Right ventricle myocardium superior (tissue), 1 donor: ENCODE measurements around the gene NEO1. TPM values are rescaled to one million over a fixed set of nuclear protein-coding genes. Genes with fewer than 3 reads are reported as not detected.

Experiments
- ATAC-seq: fragments of 200-7000 bp; cut with Tn5 transposase; one replicate; pipeline ENCODE4 v1.9.1; 2020; ENCODE audit warnings: mild to moderate bottlenecking; ENCODE audit not compliant: poor library complexity
- DNase-seq: peaks from one replicate; pipeline ENCODE4 v3.0.0-alpha.2; 2020
- intact Hi-C: fragments of 100-400 bp; cut with DNase I; formaldehyde crosslinking; loops from one replicate; pipeline ENCODE4 v1.11.2; 2022
- total RNA-seq: library from RNA; stranded (reverse); fragmentation: NEBNext Ultra II Directional; extraction: Animal tissue kit (Norgen Biotek cat#: 25700); gene quantifications from one replicate; pipeline ENCODE4 v1.2.1, GENCODE V29; 2021
- donor health status: DM: no; HTN: yes; CAD: no; lungs with severe emphysema.

NEO1 gene
- total RNA-seq, 1 donor from 2014 or later: 11.1 TPM

DNA sequence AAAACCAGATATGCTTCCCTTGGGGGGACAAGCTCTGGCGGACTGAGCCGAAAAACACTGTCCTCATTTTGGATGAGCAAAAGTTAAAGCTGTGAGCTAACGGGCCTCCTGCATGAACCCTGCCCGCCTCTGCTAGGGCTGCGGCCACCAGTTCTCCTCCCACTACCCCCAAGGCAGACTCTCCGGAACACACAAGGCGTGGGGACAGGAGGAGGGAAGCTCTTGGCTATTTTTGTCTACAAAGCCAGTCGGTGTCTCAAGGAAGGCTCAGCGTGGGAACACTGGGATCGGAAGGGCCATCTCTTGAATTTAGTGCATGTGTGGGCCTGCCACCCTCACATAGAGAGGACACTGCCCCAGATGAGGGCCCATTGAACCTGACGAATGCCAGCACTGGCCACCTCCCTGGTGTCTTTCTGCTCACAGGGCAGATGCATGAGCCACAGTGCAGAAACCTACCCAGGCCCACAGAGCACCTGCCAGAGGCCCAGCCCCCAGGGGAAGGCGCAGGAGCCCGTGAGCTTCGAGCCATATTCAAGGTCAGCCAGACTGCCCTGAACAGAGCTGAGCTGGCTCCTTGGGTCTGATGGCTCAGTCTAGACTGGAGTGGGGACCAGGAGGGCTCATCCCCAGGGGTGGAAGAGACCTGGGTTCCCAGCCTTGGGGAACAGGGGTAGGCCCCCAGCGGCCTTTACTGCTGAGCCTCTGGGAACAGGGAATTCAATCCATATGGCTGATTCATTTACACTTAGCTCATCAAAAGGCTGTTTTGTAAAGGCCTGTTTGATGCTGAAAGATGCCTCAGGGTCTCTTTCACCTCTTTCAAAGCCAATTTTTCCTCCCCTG, 278.2 kb downstream of the NEO1 start:
- intact Hi-C loops: no loop called here
- DNase-seq (no peak), ATAC-seq (no peak)

DNA sequence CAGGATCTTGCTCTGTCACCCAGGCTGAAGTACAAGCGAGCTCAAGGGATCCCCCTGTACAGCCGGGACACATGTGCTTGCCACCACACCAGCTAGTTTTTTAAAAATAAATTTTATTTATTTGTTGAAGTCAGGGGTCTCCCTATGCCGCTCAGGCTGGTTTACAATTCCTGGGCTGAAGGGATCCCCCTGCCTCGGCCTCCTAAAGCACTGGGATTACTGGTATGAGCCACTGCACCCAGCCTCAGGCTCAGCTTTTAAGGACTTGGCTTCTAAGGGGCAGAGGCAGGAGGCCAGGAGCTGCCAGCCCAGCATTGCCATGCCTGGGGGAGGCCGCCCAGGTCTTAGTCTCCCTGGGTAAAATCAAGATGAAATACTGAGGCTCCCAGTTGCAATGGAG, 279.2 kb downstream of the NEO1 start:
- intact Hi-C loops: no loop called here
- ATAC-seq (no peak), DNase-seq (no peak)

DNA sequence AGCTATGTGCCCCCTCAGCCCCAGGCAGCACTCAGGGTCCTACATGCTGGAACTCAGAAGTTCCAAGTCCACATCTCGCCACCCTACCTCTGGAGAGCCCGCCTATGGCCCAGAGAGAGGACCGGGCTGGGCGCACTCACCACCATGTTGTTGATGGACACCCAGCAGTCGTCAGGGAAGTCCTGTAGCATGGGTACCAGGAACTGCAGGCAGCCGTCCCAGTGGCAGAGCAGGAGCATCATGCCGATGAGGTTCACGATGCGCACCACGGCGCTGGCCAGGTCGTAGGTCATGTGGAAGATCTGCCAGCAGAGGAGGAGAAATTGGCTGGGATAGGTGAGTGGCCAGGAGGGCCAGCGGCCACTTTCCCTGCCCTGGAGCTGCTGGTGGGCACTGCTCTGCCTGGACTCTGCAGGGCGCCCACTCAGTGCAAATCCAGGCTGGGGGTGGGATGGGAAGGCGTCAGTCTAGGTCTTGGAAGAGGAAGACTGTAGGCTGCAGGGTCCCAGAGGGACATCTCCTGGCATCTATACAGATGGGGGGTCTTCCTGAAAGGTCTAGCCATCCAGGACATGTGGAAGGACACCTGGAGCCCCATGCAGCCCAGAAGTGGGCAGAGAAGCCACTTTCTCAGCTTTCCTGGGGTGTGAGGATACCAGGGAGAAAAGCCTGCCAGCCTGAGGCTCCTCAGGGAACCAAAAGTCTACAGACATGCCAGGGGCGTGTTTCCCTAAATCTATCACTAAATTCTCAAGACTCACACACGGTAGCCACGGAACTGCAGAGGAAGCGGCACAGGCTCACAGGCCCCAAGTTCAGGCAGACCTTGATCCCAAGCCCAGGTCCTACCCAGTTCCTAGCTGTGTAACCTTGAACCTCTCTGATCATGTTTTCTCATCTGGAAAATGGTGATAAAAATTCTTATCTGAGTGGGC, 280.0 kb downstream of the NEO1 start:
- ATAC-seq (no peak), DNase-seq (no peak)
- intact Hi-C loops: no loop called here

DNA sequence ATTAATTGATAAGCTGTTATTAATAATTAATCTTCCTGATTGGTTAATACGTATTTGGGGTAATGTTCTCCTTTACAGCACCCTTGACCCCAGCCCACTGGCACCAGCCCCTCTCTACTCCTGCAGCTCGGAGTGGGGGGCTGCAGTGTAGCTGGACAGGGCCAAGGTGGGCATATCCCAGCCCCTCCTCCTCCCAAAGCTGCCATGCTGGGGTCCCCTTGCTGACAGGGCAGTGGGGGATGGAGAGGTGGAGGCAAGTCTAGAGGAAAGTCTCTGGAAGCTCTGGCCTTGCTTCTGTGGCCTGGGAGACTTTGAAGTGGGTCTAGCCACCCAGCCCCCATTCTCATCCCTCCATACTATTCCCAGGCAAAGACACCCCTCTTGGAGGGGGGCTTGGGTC, 280.7 kb downstream of the NEO1 start:
- ATAC-seq: no peak
- DNase-seq: no peak
- intact Hi-C loops: no loop called here

DNA sequence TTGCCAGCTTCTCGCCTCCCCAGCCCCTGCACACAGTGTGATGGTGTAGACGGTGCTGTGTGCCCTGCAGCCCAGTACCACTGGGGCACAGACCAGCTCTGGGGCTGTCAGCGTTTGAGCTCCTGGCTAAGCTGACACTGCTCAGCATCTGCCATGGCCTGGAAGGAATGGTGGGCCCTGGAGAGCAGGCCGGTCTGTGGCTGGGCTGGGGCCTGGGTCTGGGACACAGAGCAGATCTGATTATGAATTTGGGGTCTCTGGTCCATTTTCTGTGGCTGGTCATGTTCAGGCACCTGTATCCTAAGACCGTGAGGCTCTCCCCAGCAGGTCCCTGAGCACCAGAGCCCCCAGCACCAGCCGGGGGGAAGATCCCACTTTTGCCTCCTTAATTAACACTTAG, 281.8 kb downstream of the NEO1 start:
- intact Hi-C loops: no loop called here
- DNase-seq: no peak
- ATAC-seq: no peak

DNA sequence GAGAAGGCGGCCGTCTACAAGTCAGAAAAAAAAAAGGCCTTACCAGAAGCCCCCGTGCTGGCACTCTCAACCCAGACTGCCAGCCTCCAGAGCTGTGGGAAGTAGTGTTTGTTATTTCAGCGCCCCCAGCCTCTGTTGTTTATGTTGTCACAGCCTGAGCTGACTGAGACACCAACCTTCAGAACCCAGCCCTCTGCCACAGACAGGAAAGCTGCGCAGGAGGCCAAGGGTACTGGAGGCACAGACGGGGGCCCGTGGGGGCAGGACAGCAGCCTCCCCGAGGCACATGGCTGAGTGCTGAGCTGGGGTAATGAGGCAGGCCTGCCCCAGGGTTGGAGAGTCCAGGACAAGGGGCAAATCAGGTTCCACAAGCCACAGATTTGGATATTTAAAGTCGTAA, 282.8 kb downstream of the NEO1 start:
- intact Hi-C loops: no loop called here
- ATAC-seq: no peak
- DNase-seq: no peak

DNA sequence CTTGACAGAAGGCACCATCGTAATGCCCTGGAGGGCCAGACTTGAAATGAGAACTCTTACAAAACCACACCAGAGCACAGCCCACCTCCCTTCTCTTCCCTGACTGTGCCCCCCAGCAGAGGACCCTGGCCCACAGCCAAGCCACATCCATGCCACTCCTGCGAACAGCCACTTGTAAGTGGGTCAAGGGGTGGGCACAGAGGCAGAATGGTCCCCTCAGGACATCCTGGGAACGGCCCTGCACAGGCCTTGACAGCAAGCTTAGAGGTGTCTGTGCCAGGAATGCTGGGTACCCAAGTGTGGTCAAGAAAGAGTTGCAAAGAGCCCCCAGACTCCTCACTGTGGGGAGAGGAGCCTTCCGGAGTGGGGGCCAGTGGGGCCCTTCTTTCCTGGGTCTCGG, 283.2 kb downstream of the NEO1 start:
- intact Hi-C loops: no loop called here
- DNase-seq: no peak
- ATAC-seq: no peak

DNA sequence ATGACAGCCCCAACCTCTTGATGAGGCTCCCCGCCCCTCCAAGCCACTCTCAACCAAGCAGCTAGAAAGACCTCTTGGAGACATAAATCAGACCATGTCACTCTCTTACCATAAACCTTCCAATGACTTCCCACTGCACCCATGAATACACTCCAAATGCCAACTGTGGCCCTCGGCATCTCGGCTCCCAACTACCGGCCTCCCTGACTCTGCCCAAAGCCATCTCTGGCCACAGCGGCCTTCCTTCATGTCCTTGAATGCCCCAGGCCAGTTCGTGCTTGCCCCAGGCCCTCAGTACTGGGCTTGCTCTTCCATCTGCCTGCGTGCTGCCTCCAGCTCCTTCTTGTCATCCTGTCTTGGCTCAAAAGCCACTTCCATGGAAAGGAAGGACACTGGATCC, 284.5 kb downstream of the NEO1 start:
- DNase-seq: no peak

DNA sequence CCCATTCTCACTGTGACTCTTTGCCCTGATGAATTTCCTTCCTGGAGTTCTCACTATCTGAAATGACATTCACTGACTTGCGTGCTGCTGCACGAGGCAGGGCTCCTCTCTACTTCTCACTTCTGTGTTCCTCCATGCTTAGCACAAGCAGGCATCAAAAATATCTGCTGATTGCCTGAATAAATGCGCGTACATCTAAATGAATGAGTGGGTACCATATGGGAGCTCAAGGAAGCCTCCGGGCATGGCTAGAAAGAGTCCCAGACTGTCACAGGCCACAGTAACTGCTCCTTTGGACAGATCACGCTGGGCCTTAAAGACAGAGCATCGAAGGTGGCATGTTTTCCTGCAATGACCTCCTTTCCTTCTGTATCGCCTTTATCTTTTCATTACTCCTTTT, 284.9 kb downstream of the NEO1 start:
- ATAC-seq (no peak), DNase-seq (no peak)
- intact Hi-C loops: no loop called here

More for the DNA sequence above, 284.5 kb downstream of the NEO1 start:
- intact Hi-C loops: no loop called here
- ATAC-seq: no peak

DNA sequence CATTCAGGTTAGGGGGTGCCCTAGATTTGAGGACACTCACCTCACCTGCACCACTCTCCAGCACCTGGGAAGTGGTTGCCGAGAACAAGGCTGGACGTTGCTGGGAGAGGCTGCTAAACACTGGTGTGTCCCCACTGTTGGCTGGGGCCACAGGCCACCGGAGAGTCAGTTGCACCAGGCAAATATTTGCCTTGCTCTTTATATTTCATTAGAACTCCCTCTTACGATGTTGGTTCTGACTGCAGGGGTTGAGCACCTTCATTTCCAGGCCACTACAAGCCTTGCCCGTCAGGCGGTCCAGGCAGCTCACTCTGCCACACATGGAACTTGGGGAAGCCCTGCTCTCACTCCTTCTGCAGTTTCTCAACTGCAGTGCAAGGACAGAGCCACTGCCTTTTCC, 285.8 kb downstream of the NEO1 start:
- no peak for ATAC-seq
- DNase-seq: no peak
- intact Hi-C loops: no loop called here

DNA sequence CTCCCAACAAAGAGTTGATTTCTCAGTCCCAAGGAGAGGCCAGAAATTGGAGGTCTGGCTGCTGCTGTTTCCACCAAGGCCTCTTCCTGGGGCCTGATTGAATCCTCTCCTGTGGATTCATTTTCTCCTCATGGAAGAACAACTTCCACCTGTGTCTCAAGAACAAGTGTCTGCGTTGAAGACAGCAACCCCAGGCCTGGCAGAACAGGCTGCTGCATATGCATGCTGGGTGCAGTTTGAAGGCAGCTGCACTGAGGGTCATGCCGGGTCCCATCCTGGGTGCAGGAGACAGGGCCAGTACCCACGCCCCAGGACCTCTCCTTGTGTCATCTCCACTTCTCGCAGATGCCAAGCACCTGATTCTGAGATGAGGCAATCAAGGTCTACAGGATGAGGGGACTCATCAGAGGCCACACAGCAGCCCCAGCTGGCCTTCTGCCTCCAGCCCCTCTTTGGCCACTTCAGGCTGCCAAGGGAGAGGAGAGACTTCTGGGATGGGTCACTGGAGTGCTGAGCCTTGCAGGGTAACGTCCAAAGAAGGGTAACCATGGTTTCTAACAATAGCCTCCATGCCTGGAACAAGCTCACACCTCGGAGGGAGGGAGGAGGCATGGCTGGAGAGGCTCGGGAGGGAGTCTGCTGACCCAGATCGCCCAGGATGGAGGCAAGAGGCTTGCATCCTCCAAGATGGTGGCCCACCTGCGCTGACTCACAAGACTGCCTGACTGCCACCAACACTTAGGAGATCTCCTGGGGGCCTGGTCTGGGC, 286.5 kb downstream of the NEO1 start:
- DNase-seq: peak; percentile 21
- intact Hi-C loops: no loop called here
- ATAC-seq: no peak

DNA sequence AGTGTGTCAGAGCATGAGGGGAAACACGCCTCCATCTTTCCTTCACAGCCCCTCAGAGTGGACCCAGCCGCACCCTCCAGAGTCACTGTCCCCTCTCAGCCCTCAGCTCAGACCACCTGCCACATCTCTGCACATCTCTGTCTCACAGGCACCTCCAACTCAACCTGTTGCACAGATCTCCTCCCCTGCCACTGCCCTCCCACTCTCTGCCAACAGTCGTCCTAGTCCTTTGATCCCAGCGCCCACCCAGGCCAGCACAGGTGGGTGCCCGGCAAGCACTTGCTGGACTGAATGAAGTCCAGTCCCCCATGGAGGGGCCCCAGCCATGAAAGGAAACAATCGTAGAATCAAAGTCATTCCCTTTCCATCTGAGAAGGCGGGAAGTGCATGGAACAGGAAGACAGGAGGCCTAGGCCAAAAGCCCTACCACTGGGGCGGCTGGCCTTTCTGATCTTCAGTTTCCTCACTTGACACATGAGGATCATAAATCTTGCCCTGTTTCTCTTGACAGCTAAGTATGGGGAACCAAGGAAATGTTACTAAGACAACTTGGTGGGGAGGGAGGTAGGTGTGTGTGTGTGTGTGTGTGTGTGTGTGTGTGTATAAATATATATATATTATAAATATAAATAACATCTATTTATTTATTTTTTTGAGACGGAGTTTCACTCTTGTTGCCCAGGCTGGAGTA, 288.4 kb downstream of the NEO1 start:
- intact Hi-C loops: no loop called here
- no peak for ATAC-seq
- DNase-seq: no peak

DNA sequence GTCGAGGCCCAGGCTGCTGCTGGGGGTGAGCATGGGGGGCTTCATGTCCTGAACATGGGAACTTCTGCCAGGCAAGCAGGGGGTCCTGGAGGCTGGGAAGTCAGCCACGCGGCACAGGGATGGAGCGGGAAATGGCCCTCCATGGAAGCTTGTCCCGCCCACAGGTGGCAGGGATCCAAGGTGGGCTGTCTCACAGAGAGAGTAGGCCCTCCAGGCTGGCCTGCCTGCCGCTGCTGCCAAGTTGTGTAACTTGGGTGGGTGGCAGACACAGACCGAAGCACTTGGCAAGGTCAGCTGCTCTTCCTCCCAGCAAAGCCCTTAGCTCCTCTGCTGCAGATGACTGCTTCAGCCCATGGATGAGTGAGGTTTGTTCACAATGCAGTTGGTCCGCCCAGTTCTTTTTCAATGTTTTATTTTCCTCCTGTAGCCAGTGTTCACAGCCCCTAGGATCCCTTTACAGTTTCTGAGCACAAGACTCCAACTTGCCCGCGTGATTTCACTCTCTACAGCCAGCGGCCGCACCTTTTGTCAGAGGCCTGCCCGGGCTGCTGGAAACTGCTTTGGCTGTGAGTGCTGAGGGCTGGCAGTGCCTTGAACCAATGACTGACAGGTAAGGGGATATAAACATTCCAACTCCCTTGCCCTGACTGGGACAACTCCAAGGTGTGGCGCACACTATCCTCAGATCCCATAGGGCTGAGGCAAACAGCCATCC, 289.8 kb downstream of the NEO1 start:
- intact Hi-C loops: no loop called here
- DNase-seq: peak; percentile 61
- peak; percentile 26 for ATAC-seq

DNA sequence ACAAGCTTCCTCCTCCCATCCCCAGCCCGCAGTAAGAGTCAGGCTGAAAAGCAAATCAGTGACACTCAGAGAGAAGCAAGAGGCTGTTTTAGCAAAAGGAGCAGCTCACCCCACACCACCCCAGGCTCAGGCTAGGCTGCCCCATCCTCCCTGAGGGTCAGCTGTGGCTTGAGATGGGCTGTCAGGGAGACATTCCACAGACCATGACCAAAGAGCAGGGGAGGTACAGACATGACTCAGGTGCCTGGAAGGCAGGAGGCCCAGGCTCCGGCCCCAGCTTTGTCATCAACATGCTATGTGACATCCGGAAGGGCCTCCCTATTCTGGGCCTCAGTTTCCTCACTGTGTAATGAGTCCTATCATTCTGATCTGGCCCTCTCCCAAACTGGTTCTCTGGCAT, 291.8 kb downstream of the NEO1 start:
- intact Hi-C loops: no loop called here
- no peak for ATAC-seq
- no peak for DNase-seq

DNA sequence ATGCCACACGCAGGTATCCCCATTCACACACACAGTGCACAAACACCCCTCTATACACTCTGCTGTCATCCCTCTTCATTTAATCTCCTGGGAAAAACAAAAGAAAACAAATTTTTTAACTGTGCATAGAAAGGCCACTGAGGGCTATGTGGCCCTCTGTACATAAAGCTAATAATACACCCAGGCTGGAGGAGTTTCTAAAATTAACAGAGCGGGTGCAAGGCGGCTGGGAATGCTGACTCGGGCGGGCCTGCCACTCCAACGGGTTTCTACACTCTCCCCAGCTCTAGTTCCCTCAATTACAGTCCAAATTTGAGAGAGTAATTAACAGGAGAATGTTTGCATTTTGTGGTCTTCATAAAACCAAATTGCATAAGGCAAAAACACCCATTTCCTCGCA, 293.4 kb downstream of the NEO1 start:
- ATAC-seq (peak; percentile 88), DNase-seq (no peak)
- intact Hi-C loops: no loop called here

DNA sequence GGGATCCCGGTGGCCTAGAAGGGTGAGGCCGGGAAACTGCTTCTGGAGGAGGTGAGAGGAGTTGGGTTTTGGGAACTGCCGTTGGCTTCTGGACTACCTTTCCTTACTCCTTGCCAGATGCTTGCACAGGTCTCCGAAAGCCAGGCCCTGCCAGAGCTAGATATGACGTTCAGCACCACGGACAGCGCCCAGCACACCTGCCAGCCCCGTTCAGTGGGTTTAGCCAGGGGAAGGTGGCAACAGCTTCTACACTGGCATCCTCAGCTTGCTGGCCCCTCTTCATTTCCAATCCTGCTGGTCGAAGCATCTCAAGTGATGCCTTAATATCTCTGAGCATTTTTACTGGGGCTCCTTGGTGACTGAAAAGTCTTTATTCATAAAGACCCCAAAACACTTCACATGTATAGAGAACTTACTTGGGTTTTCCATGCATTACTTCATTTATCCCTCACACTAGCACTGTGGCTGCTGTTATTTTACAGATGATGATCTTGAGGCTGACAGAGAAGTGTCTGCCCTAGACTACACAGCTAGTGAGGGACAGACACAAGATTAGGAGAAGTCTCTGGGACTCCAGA, 294.6 kb downstream of the NEO1 start:
- ATAC-seq (peak; percentile 82), DNase-seq (peak; percentile 67)

DNA sequence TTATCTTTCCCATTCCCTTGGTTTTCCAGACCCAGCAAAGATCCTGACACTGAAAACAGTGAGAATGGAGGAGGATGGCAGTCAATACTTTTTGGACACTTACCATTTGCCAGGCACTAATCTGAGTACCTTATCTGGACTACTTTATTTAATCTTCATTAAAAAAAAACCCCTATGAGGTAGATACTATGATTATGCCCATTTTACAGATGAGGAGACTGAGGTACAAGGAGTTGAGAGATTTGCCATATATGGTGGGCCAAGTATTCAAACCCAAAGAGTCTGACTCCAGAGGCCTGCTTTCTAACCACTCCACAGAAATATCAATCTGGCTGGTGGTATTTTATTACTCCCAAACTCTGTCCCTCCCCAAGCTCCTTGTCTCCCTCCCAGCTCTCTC, 296.9 kb downstream of the NEO1 start:
- intact Hi-C loops: no loop called here
- ATAC-seq: no peak
- no peak for DNase-seq

More for the DNA sequence above, 294.6 kb downstream of the NEO1 start:
- intact Hi-C loops: no loop called here

DNA sequence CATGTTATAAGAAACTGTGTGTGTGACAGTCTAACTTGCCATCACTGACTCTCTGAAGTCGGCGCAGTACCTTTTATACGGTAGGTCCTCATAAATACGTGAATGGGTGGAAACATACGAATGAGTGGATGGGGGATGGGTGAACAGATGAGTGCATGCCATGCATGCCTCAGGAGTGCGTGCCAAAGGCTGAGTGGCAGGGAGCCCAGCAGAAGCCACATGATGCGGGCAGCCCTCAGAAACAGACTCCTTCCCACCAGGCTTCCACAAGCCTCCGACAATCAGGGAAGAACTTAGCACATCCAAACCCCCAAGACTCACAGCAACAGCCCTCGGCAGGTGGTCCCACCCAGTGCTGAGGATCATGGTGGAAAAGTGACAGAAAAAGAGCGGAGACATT, 299.8 kb downstream of the NEO1 start:
- DNase-seq (peak; percentile 75), ATAC-seq (peak; percentile 88)
- intact Hi-C loops: no loop called here
